NCI-H2196 treated with DMSO at 0.1 percent for 48 hours (cell line): Measurements from ENCODE around the gene CDKAL1.

Source experiments
- DNase-seq: peaks from one replicate; lab custom pipeline; 2025; ENCODE audit not compliant: unreplicated experiment; lab: John Stamatoyannopoulos, UW

CDKAL1 gene

DNA sequence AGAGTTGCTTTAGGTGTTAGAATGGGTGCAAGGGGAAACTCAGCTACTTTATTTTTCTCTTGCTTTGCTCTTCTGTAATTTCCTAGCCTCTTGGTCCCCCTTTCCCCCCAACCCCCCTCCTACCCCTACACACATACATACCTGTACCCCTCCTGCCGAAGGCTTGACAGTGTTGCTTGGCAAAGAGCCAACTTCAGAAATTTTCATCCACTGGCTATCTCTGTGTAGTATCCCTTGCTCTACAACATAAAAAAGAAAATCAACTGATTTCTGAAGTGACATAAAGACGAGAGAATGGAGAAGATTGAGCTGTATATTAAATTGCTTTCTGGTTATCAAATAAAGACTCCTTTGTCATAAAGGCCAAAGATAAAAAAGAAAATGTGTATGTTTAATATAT is 561.2 kb downstream of the CDKAL1 start:
- DNase-seq = no peak

DNA sequence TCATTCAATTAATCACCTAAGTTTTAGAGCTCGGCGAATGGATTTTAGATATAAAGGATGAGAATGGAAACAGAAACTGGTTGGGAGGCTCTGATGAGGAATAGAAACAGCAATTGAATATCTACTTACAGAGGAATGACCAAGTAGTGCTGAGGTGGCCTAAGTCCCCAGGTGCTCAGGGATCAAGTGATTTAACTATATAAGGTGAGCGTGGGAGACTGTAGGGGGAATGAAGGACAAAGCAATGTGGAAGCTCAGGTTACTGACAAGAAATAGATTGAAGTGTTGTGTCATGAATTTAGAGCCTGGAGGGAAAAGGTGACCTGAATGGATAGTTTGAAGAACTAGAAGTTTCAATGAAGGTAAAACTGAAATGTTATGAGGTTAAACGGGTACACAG is 563.9 kb downstream of the CDKAL1 start:
- no peak for DNase-seq

DNA sequence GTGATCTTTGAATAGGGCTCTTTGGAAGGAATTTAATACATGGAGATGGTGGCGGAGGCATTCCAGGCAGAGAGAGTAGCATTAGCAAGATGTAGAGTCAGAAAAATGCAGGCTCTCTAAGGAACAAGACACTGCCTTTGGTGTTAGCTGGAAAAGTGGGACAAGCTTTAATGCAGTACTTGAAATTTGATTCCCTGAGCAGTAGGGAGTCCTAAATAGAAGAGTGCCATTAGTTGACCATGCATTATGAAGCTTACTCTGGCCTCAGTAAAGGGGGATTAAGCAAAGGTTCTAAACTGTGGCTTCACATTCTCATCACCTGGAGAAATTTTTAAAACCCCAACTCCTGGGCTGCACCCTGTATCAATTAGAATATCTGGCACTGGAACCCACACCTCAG is 564.5 kb downstream of the CDKAL1 start:
- DNase-seq = no peak

DNA sequence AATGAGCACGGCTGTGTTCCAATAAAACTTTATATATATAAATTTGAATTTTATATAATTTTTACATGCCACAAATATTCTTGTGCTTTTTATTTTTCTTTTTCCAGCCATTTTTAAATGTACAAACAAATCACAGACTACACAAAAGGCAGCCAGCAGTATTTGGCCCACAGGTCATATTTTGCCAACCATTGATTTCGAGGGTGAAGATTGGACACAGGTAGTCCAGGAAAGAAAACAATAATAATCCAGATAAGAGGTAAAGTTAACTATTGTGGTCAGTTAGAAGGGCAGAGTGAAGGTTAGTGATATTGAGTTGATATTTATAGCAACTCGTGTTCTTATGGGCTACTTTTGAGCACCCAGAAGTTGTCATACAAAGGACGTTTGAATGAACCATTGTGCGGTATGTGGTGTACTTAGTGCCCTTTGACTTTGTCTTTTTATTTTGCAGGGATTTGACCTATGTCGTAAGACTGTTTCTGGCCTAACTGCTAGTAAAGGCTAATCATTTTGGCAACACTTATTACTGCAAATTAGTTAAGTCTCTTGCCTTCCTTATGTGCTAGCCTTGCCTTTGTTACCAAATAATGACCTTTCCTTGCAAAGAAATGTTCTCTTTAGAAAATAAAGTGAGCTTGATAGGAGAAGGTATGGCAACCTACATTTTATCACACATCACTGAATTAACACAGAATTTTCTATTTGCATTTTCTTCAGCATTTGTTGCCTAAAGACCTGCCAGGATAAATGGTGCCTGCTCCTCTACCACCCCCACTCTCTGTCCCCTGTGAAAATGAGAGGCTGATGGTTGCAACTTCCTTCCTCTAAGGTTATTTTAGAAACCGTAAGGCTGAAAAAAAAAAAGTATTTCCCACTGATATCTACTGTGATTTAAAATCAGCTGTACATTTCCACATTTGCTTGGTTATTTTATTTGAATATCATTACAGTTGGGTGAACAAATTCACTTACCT is 565.4 kb downstream of the CDKAL1 start:
- no peak for DNase-seq

DNA sequence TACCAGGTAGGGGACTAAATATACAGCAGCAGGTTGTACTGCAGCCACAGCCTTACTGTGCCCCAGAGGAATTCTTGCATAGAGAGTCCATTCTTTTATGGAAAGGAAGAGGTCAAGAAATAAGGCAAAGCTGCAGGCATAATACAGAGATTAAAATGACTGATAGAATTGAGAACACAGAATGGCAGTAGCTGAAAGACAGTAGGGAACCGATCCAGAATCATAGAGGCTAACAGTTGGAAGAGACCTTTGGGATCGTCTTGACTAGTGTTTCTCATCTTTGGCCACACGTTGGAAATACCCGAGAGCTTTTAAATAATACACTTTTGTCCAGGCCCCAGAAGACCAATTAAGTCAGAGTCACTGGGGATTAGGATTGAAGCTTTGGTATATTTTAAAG is 566.7 kb downstream of the CDKAL1 start:
- DNase-seq = no peak

DNA sequence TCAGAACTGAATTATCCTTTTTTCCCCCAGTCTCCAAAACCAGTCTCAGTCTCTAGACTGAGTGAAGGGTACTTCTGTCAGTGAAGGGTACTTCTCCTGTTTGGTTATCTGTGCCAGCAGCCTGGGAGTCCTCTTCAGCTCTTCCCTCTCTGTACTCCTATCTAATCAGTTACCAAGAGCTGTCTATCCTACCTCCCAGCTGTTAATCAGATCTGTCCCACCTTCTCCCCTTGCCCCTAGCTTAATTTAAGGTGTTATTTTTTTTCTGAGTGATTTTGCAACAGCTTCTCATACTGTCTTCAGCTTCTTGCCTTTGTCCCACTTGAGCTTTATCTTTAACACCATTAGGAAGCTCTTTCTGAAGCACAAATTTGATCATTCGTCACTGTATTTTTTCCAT is 567.4 kb downstream of the CDKAL1 start:
- DNase-seq = no peak

DNA sequence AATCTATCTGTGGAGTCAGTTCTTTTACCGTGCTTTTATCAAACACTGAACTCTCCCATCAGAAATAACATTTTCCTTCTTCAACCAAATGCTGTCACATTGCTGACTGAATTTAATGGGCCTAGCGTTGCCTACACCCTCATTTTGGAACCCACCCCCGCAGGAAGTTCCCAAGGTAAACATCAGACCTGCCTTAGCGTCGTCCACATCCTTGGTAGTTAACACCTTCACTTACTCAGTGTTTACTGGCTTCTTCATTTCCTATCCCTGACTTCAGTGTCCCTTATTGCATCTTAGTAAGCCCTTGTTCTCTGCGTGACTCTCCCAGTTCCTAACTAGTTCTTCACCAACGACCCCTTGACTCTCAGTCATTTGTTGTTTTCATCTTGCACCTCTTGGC is 567.9 kb downstream of the CDKAL1 start:
- DNase-seq = no peak

DNA sequence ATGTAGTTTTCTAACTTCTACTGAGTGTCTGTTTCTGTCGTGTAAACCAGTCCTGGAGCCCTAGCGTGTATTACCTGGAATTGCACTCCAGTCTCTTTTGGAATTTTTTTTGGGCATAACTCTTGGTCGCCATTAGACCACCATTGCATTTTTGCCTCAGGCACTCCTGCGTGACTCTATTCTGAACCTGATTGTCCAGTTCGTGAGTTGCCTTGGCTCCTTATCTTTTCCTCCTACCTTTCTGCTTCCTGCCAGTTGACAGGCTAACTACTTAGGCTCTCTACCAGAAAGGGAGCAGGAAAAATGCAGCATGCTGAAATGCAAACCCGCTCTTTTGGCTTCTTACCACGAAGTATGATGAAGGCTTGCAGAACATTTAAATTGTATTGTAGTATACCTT is 568.4 kb downstream of the CDKAL1 start:
- DNase-seq = no peak

DNA sequence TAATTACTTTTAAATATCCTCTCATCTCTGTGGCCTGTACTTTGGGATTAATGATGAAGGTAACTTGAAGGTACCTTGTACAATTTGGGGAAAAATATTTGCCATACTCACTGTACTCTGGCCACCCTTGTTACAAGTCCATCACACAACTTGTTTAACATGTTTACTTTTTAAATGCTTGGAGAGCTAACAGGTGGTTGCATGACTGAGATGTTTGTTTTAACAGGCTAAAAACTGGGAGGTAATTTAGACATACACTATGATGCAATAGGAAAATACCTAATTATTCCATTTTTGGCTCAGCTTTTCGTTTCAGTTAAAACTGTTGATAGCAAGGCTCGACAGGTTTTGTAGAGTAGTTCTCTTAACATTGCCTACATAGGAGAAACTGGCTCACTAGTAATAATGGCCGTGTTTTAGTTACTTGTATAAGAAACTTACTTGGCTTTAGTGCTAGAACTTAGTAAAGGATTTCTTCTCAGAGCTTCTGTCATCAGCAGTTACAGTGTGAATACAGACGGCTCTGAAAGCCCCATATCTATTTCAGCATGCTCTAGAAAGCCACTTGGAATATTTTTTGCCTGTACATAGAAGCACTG is 569.5 kb downstream of the CDKAL1 start:
- peak; percentile 34 for DNase-seq

DNA sequence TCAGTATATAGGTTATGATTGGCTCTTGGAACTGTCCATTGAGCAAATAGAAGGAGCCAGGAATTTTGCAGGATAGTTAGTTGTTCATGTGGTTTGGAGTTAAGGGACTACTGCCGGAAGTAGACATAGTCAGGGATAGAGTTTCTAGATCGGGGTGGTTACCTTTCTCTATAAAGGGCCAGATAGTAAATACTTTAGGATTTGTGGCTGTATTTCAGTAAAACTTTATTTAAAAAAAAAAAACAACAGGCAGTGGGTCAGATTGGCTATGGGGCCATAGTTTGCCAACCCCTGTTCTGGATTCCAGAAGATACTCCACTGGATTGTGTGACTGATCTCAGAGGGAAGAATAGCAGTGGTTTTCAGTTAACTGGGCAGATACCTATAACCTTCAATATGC is 570.0 kb downstream of the CDKAL1 start:
- DNase-seq = no peak

DNA sequence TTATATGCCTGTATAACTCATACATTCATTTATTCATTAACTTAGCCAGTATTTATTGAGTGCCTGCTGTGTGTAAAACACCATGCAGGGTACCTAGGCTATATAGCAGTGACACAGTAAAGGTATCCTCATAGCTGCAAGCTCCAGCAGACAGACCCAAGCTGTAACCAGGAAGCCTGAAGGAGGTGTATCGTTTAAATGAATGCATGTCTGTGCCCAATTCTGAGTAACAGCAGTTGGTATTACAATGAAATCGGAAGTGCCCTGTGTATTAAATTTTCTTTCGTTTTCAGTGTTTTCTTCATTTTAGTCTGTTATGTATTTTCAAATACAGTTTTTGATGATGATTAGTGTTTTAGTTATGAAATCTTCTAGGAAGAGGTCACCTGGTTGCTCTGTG is 573.5 kb downstream of the CDKAL1 start:
- DNase-seq = no peak

DNA sequence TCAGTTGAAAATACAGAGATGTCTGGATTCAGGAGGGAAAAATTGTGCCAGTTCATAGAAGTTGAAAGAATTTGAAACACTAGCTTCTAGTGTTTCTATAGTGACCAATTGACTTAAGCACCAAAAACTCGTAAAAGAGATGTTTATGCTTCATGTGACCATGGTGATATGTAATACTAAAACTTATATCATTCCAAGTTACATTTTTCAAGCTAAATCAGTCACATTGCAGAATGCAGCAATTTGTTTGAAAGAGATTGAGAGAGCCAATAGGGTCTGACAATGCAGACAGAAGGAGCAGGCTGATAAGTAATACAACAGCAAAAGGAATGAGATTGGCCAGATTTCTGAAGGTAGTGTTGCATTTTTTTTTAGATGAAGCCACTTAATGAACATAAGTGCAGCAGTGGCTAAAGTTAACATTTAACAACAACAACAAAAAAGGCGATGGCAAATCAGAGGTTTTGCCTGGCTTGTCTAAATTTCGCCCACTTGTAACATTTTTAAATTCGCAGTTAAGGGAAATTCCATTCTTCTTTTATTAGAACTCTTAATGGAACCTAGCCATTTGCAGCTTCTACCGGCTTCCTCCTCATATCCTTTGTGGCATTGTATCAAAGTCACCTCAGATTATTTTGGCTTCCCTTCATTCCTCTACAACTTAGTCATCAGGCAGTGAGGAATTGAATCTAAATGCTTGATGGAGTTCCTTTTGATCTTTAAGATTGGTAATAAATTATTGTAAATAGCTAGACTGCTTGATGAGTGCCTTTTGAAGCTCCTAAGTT is 575.3 kb downstream of the CDKAL1 start:
- no peak for DNase-seq

DNA sequence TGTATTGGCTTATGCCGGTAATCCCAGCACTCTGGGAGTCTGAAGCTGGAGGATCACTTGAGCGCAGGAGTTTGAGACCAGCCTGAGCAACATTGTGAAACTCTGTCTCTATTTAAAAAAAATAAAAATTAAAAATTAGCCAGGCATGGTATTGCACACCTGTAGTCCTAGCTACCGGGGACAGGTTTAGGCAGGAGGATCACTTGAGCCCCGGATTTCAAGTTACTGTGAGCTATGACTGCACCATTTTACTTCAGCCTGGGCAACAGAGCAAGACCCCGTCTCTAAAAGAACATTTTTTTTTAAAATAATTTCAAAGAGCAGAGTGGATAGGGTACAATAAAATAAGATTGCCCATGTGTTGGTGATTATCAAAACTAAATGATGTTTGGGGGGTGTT is 576.4 kb downstream of the CDKAL1 start:
- no peak for DNase-seq

DNA sequence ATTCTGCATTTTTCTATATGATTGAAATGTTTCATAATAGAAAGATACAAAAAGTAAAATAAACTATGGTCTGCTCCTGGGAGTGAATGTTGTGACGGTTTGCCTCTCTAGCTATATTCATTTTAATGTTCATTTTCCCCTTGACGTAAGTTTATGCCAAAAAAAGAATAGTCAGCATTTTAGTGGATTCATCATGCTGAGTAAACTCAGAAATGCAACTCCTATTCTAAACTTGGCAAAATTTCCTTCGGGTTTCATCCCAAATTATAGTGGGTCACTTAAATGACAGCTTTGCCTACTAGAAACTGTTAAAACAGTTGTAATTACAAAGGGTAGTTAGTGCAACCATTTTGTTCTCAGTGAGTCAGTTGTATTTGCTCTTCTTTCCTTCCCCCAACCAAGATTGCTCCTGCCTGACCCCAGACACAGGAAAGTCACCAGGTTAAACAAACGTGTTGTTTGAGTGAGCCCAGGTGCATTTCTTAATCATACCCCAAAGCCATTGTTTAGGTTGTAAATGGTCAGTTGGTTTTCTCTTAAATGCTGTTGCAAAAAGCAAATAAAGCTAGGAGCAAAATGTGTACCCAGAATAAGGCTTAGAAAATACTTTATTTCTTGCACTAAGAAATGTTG is 577.0 kb downstream of the CDKAL1 start:
- no peak for DNase-seq

DNA sequence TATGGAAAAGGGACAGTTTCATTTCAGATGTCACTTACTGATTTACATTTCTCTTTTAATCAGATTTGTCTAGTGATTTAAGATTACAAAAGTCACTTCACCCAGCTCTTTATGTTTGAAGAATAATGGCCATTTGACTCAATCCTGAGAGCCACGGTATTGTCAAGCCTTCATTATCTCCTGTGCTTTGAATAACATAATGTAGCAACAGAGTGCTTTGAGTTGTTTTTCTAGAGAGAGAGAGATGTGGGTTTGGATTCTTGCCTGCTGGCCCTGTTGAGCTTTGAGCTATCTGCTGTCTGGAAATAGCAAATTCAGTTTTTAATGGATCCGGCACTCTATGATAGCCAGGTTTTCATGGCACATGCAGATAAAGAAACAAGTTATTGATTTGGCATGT is 580.9 kb downstream of the CDKAL1 start:
- no peak for DNase-seq

DNA sequence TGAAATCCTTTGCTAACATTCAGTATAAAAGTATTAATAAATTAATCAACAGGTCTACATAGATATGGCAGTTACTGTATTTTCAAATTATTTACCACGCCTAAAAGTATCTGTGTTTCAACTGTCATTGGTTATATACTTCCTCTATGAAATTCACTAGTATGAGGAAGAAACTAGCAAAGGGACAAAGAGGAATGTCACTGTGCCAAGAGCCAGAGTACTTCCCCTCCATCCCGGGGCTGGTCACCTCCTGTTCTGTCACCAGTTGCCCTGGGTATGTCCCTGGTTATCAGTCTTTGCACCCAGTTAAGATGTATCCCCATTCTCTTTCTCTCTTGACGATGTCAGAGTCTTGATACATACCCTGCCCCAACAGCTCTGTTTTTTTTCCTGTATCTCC is 582.5 kb downstream of the CDKAL1 start:
- no peak for DNase-seq

DNA sequence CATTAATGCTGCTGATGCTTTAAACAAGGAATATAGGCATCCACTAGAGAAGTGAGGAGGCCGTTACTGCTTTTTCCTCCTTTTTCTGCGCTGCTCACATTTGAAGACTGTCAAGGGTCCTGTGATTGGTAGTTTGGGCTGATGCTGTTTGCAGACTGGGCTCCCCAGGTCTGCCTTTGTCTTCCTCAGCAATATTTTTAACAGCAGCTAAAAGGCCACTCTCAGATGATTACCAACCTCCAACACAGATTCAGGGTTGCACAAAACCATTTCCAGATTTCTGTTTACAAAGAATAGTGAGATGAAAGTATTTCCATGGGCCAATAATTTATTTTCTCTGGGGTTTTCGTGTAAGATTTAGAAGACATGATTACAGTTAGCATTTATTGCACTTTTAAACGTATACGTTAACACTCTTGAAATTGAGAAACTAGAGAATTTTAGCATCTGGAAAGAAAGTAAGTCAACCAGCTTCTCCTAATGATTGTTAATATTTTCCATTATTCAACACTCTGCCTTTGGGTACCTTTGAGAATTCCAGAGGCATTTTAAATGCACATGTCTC is 584.0 kb downstream of the CDKAL1 start:
- no peak for DNase-seq

DNA sequence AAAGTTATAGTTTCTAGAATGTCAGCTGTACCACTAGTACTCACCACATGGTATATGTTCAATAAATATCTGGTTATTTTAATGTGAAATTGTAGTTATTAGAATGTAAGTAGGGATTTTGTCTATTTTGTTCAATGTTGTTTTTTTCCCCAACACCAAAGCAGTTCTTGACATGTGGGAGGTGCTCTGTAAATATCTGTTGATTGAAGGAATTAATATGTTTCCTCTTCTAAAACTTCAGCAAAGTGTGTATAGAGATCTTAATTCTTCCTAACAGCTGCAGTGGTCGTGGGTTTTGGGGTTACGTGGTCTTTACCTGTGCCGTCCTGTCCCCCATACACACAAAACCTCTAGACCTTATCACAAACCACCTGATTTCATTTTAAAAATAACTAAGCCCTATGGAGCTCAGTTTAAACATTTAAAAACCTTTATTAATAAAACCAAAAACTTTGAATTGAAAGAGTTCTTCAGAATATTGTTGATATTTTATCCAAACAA is 587.4 kb downstream of the CDKAL1 start:
- DNase-seq = no peak

DNA sequence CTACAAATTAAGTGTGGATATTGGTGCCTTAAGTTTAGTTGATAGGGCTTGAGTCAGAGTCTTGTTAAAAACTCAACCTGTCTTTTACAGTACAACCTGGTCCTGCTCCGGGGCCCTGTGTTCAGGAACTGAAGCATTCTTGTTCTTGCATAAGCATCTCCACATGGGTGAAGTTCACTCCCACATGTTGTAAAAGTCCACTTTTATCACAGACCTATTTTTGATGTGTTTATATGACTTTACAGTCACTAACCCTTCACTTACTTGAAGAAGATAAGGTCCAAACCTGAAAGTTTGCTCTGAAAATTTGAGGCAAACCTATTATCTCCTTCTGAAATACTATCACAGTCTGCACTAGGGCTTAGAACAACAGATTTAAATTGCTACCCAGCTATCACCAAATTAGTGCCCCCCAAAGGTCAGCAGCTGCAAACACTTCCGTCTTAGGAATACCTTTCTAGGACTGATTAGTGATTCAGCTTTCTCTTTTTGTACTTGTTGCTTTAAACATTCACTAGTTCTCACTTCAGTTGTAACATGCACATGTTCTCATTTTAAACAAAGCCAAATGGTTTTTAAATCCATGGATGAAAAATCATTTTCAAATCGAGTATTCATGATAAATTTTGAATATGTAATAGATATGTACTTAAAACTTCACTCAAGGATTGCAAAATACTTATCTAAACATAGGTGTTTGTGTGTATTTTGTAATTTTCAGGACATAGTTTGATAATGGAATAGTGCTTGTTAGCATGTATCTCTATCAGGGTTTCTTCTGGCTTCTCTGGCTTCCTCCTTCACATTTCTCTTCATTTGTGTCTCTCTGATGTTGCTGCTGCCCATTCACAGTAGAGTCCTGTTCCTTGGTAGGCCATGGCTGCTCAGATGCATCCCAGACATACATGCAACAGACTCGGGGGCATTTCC is 589.5 kb downstream of the CDKAL1 start:
- no peak for DNase-seq

DNA sequence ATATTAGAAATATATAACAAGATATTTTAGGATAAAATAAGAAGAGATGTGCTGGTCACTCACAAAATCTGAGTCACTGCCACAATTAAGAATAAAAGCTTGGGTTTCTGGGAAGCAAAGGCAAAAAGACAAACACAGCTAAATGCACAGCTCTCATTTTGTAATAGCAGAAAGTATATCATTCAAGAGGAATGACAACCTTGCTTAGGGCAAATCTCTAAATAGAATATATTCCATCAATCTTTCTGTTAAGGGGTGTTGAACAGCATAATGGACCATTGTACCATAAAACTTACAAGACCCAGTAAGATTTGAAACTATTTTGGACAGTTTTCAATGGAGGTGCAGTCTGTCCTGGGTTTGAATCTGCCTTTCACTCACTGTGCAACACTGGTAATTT is 594.3 kb downstream of the CDKAL1 start:
- no peak for DNase-seq
